Stimulated activated naive CD8-positive, alpha-beta T cell treated with anti-CD3 and anti-CD28 coated beads, Interleukin-15, Interleukin-2, amounts not matched to agents 100 ng/mL and 50 ng/mL, for 24 hours (primary cell): ENCODE data around the gene PRKD1.
A peak's percentile ranks its signal among the peaks of the same experiment; 100 is the strongest.

ENCODE experiments used
- H3K27ac Mint-ChIP-seq: one replicate; pipeline ENCODE4 v1.8.0; 2021; ENCODE audit warnings: mild to moderate bottlenecking, mixed read lengths
- H3K27me3 Mint-ChIP-seq: one replicate; pipeline ENCODE4 v1.8.0; 2021; ENCODE audit warnings: mixed read lengths
- H3K36me3 Mint-ChIP-seq: one replicate; pipeline ENCODE4 v1.8.0; 2021; ENCODE audit warnings: low read depth, mixed read lengths
- H3K4me1 Mint-ChIP-seq: one replicate; pipeline ENCODE4 v1.8.0; 2021; ENCODE audit warnings: low read depth, mixed read lengths
- H3K4me3 Mint-ChIP-seq: one replicate; pipeline ENCODE4 v1.8.0; 2021; ENCODE audit warnings: mild to moderate bottlenecking, mixed read lengths
- H3K9me3 Mint-ChIP-seq: one replicate; pipeline ENCODE4 v1.8.0; 2021; ENCODE audit warnings: mixed read lengths

PRKD1 gene

GRCh38 chr14:29927376-29928116 lies at the start of gene PRKD1:
TSS of gene PRKD1 (minus strand) at chr14:29927847.
- no peak within 1 kb of the TSS for H3K27ac Mint-ChIP-seq
- no peaks in the 10 kb centered on the region for H3K9me3 Mint-ChIP-seq
- H3K27me3 Mint-ChIP-seq: peaks cover 46% of the 10 kb centered on the region
- H3K4me3 Mint-ChIP-seq: peak within 1 kb of the TSS; percentile 74
- no peaks in the 10 kb centered on the region for H3K36me3 Mint-ChIP-seq
- peaks cover 7% of the 10 kb centered on the region for H3K4me1 Mint-ChIP-seq

GRCh38 chr14:29971101-29971500 lies 43.5 kb upstream of the PRKD1 start:
- H3K4me1 Mint-ChIP-seq: no peaks in the 10 kb centered on the region
- H3K4me3 Mint-ChIP-seq: no peak overlapping the region
- no peaks in the 10 kb centered on the region for H3K36me3 Mint-ChIP-seq
- H3K27ac Mint-ChIP-seq: no peak overlapping the region
- H3K9me3 Mint-ChIP-seq: peaks cover 11% of the 10 kb centered on the region
- H3K27me3 Mint-ChIP-seq: no peaks in the 10 kb centered on the region

DNA sequence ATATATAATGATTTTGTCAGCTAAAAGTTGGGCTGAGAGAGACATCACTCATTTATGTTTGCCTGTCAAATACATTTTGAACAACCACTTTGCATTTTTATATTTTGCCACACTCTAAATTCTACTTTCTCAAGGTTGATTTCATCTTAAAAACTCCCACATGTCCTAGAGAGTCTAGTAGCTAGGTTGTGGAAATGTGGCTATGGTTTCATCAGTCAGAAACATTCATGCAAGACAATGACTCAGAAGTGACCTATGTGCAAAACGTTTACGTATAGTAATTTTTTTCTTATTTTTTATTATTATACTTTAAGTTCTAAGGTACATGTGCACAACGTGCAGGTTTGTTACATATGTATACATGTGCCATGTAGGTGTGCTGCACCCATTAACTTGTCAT lies 27.4 kb upstream of the PRKD1 start:
- H3K4me1 Mint-ChIP-seq: no peaks in the 10 kb centered on the region
- no peak overlapping the region for H3K4me3 Mint-ChIP-seq
- no peaks in the 10 kb centered on the region for H3K27me3 Mint-ChIP-seq
- no peaks in the 10 kb centered on the region for H3K36me3 Mint-ChIP-seq
- peaks cover 15% of the 10 kb centered on the region for H3K9me3 Mint-ChIP-seq
- H3K27ac Mint-ChIP-seq: no peak overlapping the region

- Mint-ChIP-seq H3K4me1 (no peaks in the 10 kb centered on the region), H3K36me3 (no peaks in the 10 kb centered on the region), H3K9me3 (peaks cover 16% of the 10 kb centered on the region), H3K4me3 (no peak overlapping the region), H3K27me3 (no peaks in the 10 kb centered on the region), H3K27ac (no peak overlapping the region)
Observed at GRCh38 chr14:29953501-29953900, 25.9 kb upstream of the PRKD1 start.

- Mint-ChIP-seq H3K27me3 (no peaks in the 10 kb centered on the region), H3K9me3 (peaks cover 17% of the 10 kb centered on the region), H3K4me3 (no peak overlapping the region), H3K27ac (no peak overlapping the region), H3K36me3 (no peaks in the 10 kb centered on the region), H3K4me1 (no peaks in the 10 kb centered on the region)
Observed at GRCh38 chr14:29944091-29944490, 16.4 kb upstream of the PRKD1 start.

DNA sequence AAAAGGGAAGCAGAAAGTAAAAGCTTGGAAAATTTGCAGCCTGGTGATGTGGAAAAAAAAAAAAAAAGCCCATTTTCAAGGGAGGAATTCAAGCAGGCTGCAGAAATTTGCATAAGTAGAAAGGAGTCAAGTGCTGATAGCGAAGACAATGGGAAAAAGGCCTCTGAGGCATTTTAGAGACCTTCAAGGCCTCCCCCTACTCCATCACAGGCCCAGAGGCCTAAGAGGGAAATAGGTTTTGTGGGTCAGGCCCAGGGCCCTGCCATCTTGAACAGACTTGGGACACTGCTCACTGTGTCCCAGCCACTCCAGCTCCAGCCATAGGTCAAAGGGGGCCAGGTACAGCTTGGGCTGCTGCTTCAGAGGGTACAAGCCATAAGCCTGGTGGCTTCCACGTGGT lies 13.8 kb upstream of the PRKD1 start:
- no peaks in the 10 kb centered on the region for H3K36me3 Mint-ChIP-seq
- peaks cover 14% of the 10 kb centered on the region for H3K9me3 Mint-ChIP-seq
- H3K4me3 Mint-ChIP-seq: no peak overlapping the region
- no peaks in the 10 kb centered on the region for H3K4me1 Mint-ChIP-seq
- H3K27ac Mint-ChIP-seq: no peak overlapping the region
- no peaks in the 10 kb centered on the region for H3K27me3 Mint-ChIP-seq

GRCh38 chr14:29940482-29940881 lies 12.8 kb upstream of the PRKD1 start:
- H3K4me3 Mint-ChIP-seq: no peak overlapping the region
- H3K9me3 Mint-ChIP-seq: peaks cover 11% of the 10 kb centered on the region
- H3K4me1 Mint-ChIP-seq: no peaks in the 10 kb centered on the region
- H3K27me3 Mint-ChIP-seq: no peaks in the 10 kb centered on the region
- H3K36me3 Mint-ChIP-seq: no peaks in the 10 kb centered on the region
- H3K27ac Mint-ChIP-seq: no peak overlapping the region

DNA sequence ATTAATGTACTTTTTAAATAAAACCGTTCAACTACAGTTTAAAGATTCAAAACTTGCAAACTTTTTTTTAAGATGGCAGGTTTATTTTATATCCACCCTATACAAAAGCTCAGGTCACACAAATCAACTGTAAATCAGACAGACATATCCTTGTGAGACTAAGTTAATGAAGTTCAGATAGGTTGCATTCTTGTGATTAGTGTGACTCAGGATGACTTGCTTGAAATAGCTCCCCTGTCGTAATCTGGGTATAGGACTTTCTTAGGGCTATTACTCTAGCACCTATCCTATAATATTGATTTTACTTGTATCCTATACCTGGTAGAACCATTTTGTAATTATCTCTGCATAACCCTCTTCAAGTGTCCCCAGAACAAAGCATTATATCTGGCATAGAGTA lies 9.5 kb upstream of the PRKD1 start:
- no peak overlapping the region for H3K4me3 Mint-ChIP-seq
- no peaks in the 10 kb centered on the region for H3K36me3 Mint-ChIP-seq
- H3K4me1 Mint-ChIP-seq: no peaks in the 10 kb centered on the region
- no peaks in the 10 kb centered on the region for H3K9me3 Mint-ChIP-seq
- no peak overlapping the region for H3K27ac Mint-ChIP-seq
- no peaks in the 10 kb centered on the region for H3K27me3 Mint-ChIP-seq

- H3K27ac Mint-ChIP-seq: no peak overlapping the region
- H3K27me3 Mint-ChIP-seq: peaks cover 35% of the 10 kb centered on the region
- H3K4me3 Mint-ChIP-seq: no peak overlapping the region
- H3K4me1 Mint-ChIP-seq: peaks cover 7% of the 10 kb centered on the region
- no peaks in the 10 kb centered on the region for H3K36me3 Mint-ChIP-seq
- H3K9me3 Mint-ChIP-seq: no peaks in the 10 kb centered on the region
Observed at GRCh38 chr14:29930283-29930682, 2.6 kb upstream of the PRKD1 start.

GRCh38 chr14:29928117-29928640 lies 532 bp upstream of the PRKD1 start:
- Mint-ChIP-seq H3K36me3 (no peaks in the 10 kb centered on the region), H3K27ac (no peak overlapping the region), H3K9me3 (no peaks in the 10 kb centered on the region), H3K4me1 (peaks cover 7% of the 10 kb centered on the region), H3K27me3 (peaks cover 46% of the 10 kb centered on the region), H3K4me3 (peak overlapping the region; percentile 17)

- Mint-ChIP-seq H3K4me1 (peaks cover 7% of the 10 kb centered on the region), H3K27ac (no peak overlapping the region), H3K27me3 (peaks cover 46% of the 10 kb centered on the region), H3K4me3 (peak overlapping the region; percentile 74), H3K9me3 (no peaks in the 10 kb centered on the region), H3K36me3 (no peaks in the 10 kb centered on the region)
Observed at GRCh38 chr14:29926701-29927375, 809 bp downstream of the PRKD1 start.

DNA sequence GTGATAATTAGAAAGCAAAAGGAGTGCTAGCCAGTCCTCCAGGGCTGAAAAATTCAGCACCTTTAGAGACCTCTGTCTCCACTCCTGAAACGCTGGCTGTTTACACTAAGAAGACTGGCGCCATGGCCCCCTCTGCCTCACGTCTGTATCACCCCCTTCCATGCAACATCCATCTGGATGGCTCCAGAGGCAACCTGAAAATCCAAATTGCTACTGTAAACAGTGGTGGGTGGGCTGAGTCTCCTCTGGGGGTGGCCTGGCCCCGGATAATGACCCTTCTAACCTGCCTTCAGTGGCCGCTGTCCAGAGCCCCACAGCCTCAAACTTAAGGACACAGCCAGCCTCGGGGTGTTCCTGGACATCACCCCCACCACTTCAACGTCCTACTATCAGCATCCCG lies 1.4 kb downstream of the PRKD1 start:
- Mint-ChIP-seq H3K36me3 (no peaks in the 10 kb centered on the region), H3K4me3 (peak overlapping the region; percentile 74), H3K27me3 (peaks cover 46% of the 10 kb centered on the region), H3K4me1 (peaks cover 7% of the 10 kb centered on the region), H3K27ac (no peak overlapping the region), H3K9me3 (no peaks in the 10 kb centered on the region)

DNA sequence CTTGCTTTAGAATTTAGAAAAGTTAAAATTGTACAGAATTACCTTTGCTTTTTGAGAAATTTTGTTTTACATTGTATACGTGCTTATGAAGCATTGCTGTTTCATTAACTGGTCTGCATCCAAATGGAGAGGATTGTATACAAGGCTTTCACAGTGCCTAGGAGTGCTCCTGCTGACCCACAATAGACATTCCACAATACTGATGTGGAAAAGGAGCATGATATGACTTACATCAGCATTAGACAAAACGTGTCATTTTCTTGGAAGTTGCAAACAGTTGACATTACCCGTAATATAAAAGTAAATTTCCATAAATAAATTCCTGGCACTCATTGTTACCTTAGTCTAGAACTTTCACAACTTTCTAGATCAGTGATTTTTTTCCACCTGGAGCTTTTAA lies 1.9 kb downstream of the PRKD1 start:
- H3K27ac Mint-ChIP-seq: no peak overlapping the region
- peaks cover 46% of the 10 kb centered on the region for H3K27me3 Mint-ChIP-seq
- no peaks in the 10 kb centered on the region for H3K9me3 Mint-ChIP-seq
- H3K4me3 Mint-ChIP-seq: no peak overlapping the region
- peaks cover 7% of the 10 kb centered on the region for H3K4me1 Mint-ChIP-seq
- no peaks in the 10 kb centered on the region for H3K36me3 Mint-ChIP-seq

GRCh38 chr14:29925101-29925722 lies 2.4 kb downstream of the PRKD1 start:
- H3K27me3 Mint-ChIP-seq: peaks cover 46% of the 10 kb centered on the region
- no peaks in the 10 kb centered on the region for H3K9me3 Mint-ChIP-seq
- no peak overlapping the region for H3K4me3 Mint-ChIP-seq
- no peak overlapping the region for H3K27ac Mint-ChIP-seq
- H3K36me3 Mint-ChIP-seq: no peaks in the 10 kb centered on the region
- peaks cover 7% of the 10 kb centered on the region for H3K4me1 Mint-ChIP-seq

DNA sequence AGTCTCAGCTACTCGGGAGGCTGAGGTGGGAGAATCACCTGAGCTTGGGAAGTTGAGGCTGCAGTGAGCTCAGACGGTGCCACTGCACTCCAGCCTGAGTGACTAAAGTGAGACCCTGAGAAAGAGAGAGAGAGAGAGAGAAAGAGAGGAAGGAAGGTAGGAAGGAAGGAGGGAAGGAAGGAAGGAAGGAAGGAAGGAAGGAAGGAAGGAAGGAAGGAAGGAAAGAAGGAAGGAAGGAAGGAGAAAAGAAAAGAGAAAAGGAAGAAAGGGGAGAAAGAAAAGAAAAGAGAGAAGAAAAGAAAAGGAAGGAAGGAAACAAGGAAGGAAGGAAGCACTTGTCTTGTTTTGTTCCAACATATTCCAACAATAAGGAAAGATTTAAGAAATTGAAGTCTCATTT lies 7.8 kb downstream of the PRKD1 start:
- no peak overlapping the region for H3K27ac Mint-ChIP-seq
- H3K4me1 Mint-ChIP-seq: no peaks in the 10 kb centered on the region
- H3K36me3 Mint-ChIP-seq: no peaks in the 10 kb centered on the region
- H3K4me3 Mint-ChIP-seq: no peak overlapping the region
- H3K9me3 Mint-ChIP-seq: peaks cover 3% of the 10 kb centered on the region
- peaks cover 9% of the 10 kb centered on the region for H3K27me3 Mint-ChIP-seq
